Thymus (tissue), 11 donors: ENCODE data around the gene UBE2G2. TPM values are rescaled to one million over a fixed set of nuclear protein-coding genes. Genes with fewer than 3 reads are reported as not detected.

ENCODE experiments used
- DNase-seq, 9 donors: peaks; one replicate each; pipeline ENCODE4 v3.0.0-alpha.2; 2013; ENCODE audit warnings: low spot score in 9 of 9, low read depth in 6 of 9, missing footprints in 1 of 9
- H3K27ac ChIP-seq, 2 donors: one replicate each; pipeline ENCODE4 v1.5.1; 2013; ENCODE audit warnings: control low read depth in 1 of 2, low read depth in 1 of 2, low read length in 1 of 2, mild to moderate bottlenecking in 1 of 2, moderate library complexity in 1 of 2
- H3K27me3 ChIP-seq, 2 donors: one replicate each; pipeline ENCODE4 v1.5.1; 2013; ENCODE audit warnings: low read length in 1 of 2; ENCODE audit not compliant: control insufficient read depth in 2 of 2, insufficient read depth in 1 of 2
- H3K36me3 ChIP-seq, 2 donors: one replicate each; pipeline ENCODE4 v1.5.1; 2013; ENCODE audit warnings: low read length in 1 of 2, mild to moderate bottlenecking in 1 of 2, moderate library complexity in 1 of 2; ENCODE audit not compliant: control insufficient read depth in 2 of 2, insufficient read depth in 2 of 2
- H3K4me1 ChIP-seq, 2 donors: one replicate each; pipeline ENCODE4 v1.5.1; 2013; ENCODE audit warnings: low read length in 2 of 2; ENCODE audit not compliant: control insufficient read depth in 2 of 2, insufficient read depth in 2 of 2
- H3K4me3 ChIP-seq, 2 donors: one replicate each; pipeline ENCODE4 v1.5.1; 2013; ENCODE audit warnings: low read length in 2 of 2, control low read depth in 1 of 2, mild to moderate bottlenecking in 1 of 2
- H3K9me3 ChIP-seq, 2 donors: one replicate each; pipeline ENCODE4 v1.5.1; 2013; ENCODE audit warnings: low read length in 1 of 2, mild to moderate bottlenecking in 1 of 2; ENCODE audit not compliant: control insufficient read depth in 2 of 2, insufficient read depth in 1 of 2
- WGBS: extraction: QIAGEN DNeasy Blood & Tissue Kit; methylation state at CpG from one replicate; pipeline ENCODE4 v1.1.7; 2013; 5-methylcytosine and 5-hydroxymethylcytosine counted together
- polyA plus RNA-seq: library from polyadenylated mRNA; stranded (reverse); fragments of 200-250 nt; gene quantifications from one replicate; pipeline ENCODE4 v1.2.3, GENCODE V29; 2013
- total RNA-seq: library from RNA; stranded (reverse); fragments of 120-200 nt; gene quantifications from one replicate; pipeline ENCODE4 v1.2.4, GENCODE V29; 2013
- donor health status: healthy.

The UBE2G2 gene
- total and polyA plus RNA-seq, 2 donors = 32.8 to 67.6 TPM

DNA sequence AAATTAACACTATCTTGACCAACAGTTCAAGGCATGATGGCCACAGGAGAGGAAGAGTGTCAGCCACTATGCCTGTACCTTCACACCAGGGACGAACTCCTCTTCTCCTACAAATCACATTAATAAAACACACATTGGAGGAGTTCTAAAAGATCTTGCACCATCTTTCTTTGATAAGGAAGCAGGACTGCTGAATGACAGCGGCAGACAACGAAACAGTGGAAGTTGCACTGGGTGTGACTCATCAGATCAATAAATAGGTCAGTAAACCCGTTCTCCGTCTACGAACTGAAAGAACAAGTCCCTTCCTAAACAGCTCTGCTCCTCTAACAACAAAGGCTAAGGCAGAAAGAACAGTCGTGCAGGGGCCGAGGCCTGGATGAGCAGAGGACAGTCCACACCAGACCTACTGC lies 23.1 kb downstream of the UBE2G2 start:
- 98% methylated on average over 8 of the region's 8 CpGs for WGBS
- Histone ChIP-seq H3K36me3 (peaks cover 26 to 51% of the 10 kb centered on the region in 2 donors), H3K4me3 (no peak overlapping the region), H3K9me3 (no peaks in the 10 kb centered on the region), H3K27me3 (no peaks in the 10 kb centered on the region), H3K27ac (no peak overlapping the region), H3K4me1 (no peaks in the 10 kb centered on the region)
- DNase-seq = no peak

DNA sequence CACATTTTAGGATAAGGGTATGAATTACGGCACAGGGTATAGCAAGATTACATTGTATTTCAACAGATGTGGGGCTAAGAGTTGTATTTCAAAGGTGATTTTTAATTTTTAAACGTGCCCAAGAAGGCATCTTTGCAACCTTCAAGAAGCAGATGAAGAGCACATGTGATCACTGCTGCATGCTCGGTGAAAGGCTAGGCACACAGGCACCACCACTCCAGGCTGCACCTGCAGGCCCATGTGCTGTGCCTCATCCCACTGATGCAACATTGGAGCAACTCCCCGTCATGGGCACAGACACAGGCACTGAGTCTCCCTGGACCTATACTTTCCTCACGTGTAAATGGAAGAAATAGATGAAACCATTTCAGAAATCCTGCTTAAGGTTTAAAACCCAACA lies 23.5 kb downstream of the UBE2G2 start:
- Histone ChIP-seq H3K27me3 (no peaks in the 10 kb centered on the region), H3K36me3 (peaks cover 26 to 52% of the 10 kb centered on the region in 2 donors), H3K4me3 (no peak overlapping the region), H3K4me1 (no peaks in the 10 kb centered on the region), H3K9me3 (no peaks in the 10 kb centered on the region), H3K27ac (no peak overlapping the region)
- 96% methylated on average over 5 of the region's 5 CpGs for WGBS
- no peak for DNase-seq

DNA sequence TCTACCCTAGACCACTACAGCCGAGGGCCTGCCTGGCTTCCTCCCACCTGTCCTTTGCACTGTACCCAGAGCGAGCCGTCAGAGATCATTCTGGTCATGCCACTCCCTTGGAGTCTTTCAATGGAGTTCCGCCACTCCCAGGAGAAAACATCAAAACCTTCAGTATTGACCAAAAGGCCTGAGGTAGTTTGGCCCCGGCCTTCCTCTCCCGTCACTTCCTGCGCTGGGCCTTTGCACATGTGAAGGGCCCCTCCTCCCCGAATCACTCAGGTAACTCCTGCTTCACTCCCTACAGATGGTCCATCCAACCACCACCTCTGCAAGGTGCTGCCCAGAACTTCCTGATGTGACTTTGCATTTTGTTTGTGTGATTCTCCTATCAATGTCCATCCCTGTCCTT lies 26.6 kb downstream of the UBE2G2 start:
- Histone ChIP-seq H3K4me1 (no peaks in the 10 kb centered on the region), H3K27me3 (no peaks in the 10 kb centered on the region), H3K4me3 (no peak overlapping the region), H3K9me3 (no peaks in the 10 kb centered on the region), H3K27ac (no peak overlapping the region), H3K36me3 (peaks cover 40 to 63% of the 10 kb centered on the region in 2 donors)
- DNase-seq = no peak
- 98% methylated on average over 8 of the region's 8 CpGs for WGBS

DNA sequence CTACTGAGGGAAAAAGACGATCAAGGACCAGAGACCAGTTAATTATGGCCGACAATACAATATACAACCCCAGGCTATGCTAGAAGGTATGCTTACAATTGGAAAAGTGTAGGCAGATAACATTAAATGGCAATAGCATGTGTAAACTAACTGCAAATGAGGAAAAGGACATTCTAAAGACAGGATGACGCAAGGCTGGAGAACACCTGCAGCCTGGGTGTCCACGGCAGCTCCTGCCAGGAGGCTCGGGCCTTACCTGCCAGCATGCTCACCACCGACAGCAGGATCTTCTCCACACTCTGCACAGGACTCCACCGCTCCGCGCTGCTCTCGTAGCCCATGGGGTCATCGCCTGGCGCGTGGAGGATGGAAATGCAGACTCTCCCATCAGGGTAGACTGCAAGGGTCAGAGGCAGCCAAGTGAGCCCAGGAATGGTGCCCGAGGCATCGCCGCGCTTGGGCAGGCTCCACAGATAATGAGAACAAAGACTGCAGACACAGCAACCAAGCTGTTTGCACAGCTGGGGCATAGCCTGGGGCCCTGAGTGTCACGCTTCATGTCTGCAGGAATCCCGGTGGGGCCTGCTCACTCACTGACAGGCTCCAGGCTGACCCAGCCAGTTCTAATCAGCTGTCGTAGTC lies 28.2 kb downstream of the UBE2G2 start:
- no peak for DNase-seq
- H3K27ac ChIP-seq = no peak overlapping the region
- no peak overlapping the region for H3K4me3 ChIP-seq
- no peaks in the 10 kb centered on the region for H3K9me3 ChIP-seq
- WGBS = 97% methylated on average over 20 of the region's 20 CpGs
- H3K36me3 ChIP-seq = peaks cover 50 to 62% of the 10 kb centered on the region in 2 donors
- no peaks in the 10 kb centered on the region for H3K27me3 ChIP-seq
- no peaks in the 10 kb centered on the region for H3K4me1 ChIP-seq

DNA sequence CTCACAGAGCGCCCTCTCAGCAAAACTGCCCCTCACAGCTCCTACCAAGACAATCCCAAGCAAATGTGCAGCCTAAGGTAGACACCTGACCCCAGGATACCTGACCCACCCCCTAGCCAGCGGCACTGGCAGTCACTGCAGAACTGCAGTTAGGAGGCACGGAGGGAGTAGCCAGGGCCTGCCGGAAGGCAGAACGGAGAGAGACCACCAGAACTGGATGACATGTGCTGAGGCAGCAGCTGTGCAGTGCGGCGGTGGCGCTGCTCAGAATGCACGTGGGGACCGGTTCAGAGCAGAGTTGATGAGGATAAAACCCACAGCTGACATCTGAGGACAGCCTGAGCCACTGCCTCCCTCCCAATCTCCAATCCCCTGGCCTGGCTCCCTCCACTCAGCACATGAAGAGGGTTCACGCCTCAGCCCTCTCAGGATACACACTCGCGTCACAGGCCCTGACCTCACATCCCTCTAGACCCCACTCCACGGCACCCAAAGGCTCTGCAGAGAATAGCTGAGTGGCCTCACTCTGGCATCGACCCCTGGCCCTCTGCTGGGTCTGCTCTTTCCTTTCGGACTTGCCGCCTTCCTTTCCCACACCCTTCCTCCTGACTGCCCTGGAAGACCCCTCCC lies 29.6 kb downstream of the UBE2G2 start:
- no peak overlapping the region for H3K4me3 ChIP-seq

DNA sequence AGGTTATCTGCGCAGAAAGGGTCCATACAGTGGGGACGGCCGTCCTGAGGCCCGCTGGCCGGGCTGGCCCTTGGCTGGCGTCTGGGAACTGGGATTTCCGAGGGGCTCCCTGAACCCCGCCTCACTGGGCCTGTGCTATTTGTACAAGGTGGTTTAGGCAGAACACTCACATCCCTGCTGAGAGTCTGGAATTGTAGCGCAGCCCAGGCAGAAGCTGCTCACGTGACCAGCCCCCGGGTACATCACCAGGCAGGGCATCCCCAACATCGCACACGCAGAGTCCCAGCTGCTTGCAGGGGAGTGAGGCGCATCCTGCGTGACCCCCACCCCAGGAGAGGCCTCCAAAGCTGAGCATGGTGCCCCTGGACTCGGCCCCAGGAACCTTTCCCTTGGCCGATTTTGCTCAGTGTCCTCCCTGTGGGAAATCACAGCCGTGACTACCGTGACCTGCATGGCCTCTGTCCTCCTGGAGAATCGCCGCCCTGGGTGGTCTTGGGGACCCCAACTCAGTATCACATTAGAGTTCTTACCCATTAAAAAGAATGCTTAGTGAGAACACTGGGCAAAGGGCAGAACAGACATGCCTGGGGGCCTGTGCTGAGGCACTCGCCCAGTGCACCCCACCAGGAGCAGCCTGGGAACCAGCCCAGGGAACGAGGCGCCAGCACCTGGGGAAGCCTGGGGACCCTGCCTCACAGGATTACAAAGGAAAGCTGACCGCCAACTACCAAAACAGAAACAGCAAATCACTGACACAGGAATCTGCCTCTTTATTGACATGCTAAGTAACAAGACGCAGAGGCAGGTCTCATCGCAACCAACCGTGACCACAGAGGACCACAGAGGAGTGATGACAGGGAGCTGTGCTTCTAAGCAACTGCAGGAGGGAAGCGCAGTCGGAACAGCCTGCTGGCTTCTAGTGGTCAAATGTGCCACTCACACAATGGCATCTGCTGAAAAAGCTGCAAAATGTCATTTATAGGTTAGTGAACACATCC lies 33.5 kb downstream of the UBE2G2 start:
- WGBS = 95% methylated on average over 30 of the region's 30 CpGs
- Histone ChIP-seq H3K4me3 (no peak overlapping the region), H3K4me1 (peaks cover 0 to 5% of the 10 kb centered on the region in 2 donors), H3K27ac (no peak overlapping the region), H3K36me3 (peaks cover 28 to 41% of the 10 kb centered on the region in 2 donors), H3K27me3 (no peaks in the 10 kb centered on the region), H3K9me3 (no peaks in the 10 kb centered on the region)
- no peak for DNase-seq

More for the DNA sequence above, 29.6 kb downstream of the UBE2G2 start:
- H3K9me3 ChIP-seq = no peaks in the 10 kb centered on the region
- 98% methylated on average over 17 of the region's 17 CpGs for WGBS
- peaks cover 53 to 54% of the 10 kb centered on the region in 2 donors for H3K36me3 ChIP-seq
- no peak for DNase-seq
- no peak overlapping the region for H3K27ac ChIP-seq
- H3K27me3 ChIP-seq = no peaks in the 10 kb centered on the region
- no peaks in the 10 kb centered on the region for H3K4me1 ChIP-seq

DNA sequence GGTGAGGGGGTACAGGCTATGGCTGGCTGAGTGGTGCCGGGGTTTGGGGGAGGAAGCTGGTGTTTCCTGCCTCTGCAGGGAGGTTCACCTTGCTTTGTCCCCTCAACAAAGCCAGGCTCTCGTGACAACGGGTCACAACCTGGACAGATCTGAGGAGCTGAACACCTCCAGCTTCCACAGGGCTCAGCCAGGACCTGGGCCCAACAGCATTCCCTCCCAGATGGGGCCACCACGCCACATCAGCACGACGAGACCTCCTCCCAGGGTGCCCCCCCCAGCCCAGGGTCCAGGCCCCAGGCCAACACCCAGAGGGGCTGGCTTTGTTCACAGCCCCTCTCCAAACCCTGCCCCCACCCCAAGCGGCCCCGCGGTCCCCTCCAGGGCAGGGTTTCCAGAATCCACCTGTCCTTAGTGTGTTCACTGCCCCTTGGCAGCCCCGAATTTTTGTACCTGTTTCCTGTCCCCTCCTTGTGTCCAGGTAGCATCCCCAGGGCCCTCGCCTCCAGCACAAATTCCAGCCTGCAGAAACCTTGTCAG lies 34.7 kb downstream of the UBE2G2 start:
- Histone ChIP-seq H3K9me3 (no peaks in the 10 kb centered on the region), H3K36me3 (peaks cover 19 to 29% of the 10 kb centered on the region in 2 donors), H3K27ac (no peak overlapping the region), H3K27me3 (no peaks in the 10 kb centered on the region), H3K4me3 (no peak overlapping the region), H3K4me1 (peaks cover 0 to 5% of the 10 kb centered on the region in 2 donors)
- WGBS = 71% methylated on average over 11 of the region's 11 CpGs
- DNase-seq = no peak

DNA sequence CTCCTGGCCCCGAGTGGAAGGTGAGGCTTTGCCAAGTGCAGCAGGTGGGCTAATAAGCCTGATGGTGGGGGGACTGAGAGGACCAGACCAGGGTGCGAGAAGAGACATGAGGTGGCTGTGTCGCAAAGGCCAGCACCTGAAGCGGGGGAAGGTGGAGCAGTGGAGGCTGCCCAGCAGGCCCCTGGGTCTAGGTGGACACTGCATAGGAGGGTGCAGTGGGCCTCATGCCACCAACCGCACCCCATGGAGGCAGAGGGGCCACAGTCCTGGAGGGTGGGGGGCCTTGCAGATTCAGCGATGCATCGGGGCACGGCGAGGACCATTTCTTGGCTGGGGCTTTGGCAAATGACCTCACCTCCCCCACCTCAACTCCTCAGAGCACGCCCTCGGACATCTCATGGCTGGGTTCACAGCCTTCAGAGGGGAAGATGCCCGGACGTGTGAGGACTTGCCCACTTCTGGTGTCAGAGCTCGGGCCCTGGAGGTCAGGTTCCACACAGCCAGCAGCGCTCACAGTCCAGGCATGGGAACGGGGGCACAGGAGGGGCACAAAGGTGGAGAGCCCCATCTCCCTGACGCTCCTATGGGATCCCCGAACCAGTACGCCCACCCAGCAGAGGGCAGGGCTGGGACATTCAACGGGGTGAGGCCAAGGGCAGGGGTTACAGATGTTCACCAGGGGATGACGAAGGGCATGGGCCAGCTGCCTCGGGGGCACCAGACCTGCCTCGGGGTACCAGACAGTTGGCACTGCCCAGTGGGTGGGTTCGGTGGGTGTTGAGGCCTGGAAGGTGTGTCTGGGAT lies 35.4 kb downstream of the UBE2G2 start:
- DNase-seq = no peak
- 92% methylated on average over 24 of the region's 24 CpGs for WGBS
- Histone ChIP-seq H3K27me3 (no peaks in the 10 kb centered on the region), H3K9me3 (no peaks in the 10 kb centered on the region), H3K4me1 (peaks cover 0 to 5% of the 10 kb centered on the region in 2 donors), H3K27ac (no peak overlapping the region), H3K36me3 (peaks cover 13 to 23% of the 10 kb centered on the region in 2 donors), H3K4me3 (no peak overlapping the region)
